ENCODE data around the gene CNPY2. TPM values are rescaled to one million over a fixed set of nuclear protein-coding genes. Genes with fewer than 3 reads are reported as not detected.

The CNPY2 gene
- polyA plus RNA-seq, 2 of the 4 experiments (the other 2 are of a cell fraction): 158 to 218 TPM

DNA sequence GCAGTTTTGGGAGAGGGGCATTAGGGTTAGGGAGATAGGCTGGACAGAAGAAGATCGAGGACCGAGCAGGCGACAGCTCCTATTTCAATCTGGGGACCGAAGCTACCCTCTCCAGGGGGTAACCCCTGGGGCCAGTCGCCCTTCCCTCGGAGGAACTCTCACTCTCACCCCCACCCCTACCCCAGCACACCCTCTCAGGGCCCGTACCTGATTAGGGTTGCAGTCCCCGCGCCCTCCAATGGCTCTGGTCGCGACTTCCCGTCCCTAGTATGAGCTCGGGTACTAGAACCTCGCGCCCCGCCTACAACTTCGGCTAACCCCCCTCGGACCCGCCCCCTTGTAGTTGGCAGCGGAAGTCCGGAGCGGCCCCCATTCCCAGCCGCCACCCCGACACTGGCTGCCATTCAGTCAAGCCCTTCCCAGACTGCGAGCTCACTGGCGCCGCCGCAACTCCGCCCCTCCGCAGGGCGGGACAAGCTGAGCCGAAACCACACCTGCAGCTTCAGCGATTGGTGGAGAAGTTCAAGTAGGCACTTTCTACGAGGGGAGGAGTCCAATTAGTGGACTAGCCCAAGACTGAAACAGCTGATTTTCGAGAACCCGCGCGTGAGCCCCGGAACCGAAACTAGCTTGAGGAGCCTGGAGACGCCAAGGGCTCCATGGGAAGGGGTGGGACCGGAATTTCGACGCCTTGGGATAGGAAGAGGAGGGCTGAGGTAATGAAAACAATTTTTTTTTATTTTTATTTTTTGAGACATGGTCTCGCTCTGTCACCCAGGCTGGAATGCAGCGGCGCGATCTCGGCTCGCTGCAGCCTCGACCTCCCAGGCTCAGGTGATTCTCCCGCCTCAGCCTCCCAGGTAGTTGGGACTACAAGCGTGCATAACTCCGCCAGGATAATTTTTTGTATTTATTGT, 44.3 kb upstream of the CNPY2 start, which contains the start of gene STAT2 (continued):
- TF ChIP-seq JUNB (IDR thresholded peaks at IDR 0.05) (no peak), RCOR1 (IDR thresholded peaks at IDR 0.05; ENCODE audit: low read depth, low read length) (no peak), POLR2AphosphoS2 (conservative IDR thresholded peaks at IDR 0.05; ENCODE audit: low read length) (no peak), NR3C1 (IDR thresholded peaks at IDR 0.05) (no peak), ZC3H11A (IDR thresholded peaks at IDR 0.05) (no peak), RARB (CRISPR knock-in tag; IDR thresholded peaks at IDR 0.05) (no peak), ZNF302 (CRISPR knock-in tag; IDR thresholded peaks at IDR 0.05) (no peak), EHF (CRISPR knock-in tag; IDR thresholded peaks at IDR 0.05) (no peak), CBX8 (IDR thresholded peaks at IDR 0.05) (no peak), ZFP36 (IDR thresholded peaks at IDR 0.05; ENCODE audit: borderline replicate concordance, partially characterized antibody) (no peak), CEBPB (IDR thresholded peaks at IDR 0.05) (no peak), RAD21 (conservative IDR thresholded peaks at IDR 0.05 in 1 of 2, IDR thresholded peaks at IDR 0.05 in 1 of 2) (peak in 1 of 2 experiments; percentile 1; a peak in 1 of 5 replicates), SREBF2 (IDR thresholded peaks at IDR 0.05) (no peak), EHMT2 (IDR thresholded peaks at IDR 0.05; ENCODE audit: low read depth) (no peak)
- TF ChIP-seq, protein P1, sequence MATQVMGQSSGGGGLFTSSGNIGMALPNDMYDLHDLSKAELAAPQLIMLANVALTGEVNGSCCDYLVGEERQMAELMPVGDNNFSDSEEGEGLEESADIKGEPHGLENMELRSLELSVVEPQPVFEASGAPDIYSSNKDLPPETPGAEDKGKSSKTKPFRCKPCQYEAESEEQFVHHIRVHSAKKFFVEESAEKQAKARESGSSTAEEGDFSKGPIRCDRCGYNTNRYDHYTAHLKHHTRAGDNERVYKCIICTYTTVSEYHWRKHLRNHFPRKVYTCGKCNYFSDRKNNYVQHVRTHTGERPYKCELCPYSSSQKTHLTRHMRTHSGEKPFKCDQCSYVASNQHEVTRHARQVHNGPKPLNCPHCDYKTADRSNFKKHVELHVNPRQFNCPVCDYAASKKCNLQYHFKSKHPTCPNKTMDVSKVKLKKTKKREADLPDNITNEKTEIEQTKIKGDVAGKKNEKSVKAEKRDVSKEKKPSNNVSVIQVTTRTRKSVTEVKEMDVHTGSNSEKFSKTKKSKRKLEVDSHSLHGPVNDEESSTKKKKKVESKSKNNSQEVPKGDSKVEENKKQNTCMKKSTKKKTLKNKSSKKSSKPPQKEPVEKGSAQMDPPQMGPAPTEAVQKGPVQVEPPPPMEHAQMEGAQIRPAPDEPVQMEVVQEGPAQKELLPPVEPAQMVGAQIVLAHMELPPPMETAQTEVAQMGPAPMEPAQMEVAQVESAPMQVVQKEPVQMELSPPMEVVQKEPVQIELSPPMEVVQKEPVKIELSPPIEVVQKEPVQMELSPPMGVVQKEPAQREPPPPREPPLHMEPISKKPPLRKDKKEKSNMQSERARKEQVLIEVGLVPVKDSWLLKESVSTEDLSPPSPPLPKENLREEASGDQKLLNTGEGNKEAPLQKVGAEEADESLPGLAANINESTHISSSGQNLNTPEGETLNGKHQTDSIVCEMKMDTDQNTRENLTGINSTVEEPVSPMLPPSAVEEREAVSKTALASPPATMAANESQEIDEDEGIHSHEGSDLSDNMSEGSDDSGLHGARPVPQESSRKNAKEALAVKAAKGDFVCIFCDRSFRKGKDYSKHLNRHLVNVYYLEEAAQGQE (IDR thresholded peaks at IDR 0.05): no peak
- TF ChIP-seq, protein P2, sequence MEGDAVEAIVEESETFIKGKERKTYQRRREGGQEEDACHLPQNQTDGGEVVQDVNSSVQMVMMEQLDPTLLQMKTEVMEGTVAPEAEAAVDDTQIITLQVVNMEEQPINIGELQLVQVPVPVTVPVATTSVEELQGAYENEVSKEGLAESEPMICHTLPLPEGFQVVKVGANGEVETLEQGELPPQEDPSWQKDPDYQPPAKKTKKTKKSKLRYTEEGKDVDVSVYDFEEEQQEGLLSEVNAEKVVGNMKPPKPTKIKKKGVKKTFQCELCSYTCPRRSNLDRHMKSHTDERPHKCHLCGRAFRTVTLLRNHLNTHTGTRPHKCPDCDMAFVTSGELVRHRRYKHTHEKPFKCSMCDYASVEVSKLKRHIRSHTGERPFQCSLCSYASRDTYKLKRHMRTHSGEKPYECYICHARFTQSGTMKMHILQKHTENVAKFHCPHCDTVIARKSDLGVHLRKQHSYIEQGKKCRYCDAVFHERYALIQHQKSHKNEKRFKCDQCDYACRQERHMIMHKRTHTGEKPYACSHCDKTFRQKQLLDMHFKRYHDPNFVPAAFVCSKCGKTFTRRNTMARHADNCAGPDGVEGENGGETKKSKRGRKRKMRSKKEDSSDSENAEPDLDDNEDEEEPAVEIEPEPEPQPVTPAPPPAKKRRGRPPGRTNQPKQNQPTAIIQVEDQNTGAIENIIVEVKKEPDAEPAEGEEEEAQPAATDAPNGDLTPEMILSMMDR (IDR thresholded peaks at IDR 0.05): no peak
- TF ChIP-seq, protein P3, sequence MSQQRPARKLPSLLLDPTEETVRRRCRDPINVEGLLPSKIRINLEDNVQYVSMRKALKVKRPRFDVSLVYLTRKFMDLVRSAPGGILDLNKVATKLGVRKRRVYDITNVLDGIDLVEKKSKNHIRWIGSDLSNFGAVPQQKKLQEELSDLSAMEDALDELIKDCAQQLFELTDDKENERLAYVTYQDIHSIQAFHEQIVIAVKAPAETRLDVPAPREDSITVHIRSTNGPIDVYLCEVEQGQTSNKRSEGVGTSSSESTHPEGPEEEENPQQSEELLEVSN (IDR thresholded peaks at IDR 0.05; ENCODE audit: borderline replicate concordance, low read depth): peak; percentile 64; the same call in 1 of the 2 replicates
- TF ChIP-seq, protein P4, sequence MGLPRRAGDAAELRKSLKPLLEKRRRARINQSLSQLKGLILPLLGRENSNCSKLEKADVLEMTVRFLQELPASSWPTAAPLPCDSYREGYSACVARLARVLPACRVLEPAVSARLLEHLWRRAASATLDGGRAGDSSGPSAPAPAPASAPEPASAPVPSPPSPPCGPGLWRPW (IDR thresholded peaks at IDR 0.05): no peak
- TF ChIP-seq, protein P5, sequence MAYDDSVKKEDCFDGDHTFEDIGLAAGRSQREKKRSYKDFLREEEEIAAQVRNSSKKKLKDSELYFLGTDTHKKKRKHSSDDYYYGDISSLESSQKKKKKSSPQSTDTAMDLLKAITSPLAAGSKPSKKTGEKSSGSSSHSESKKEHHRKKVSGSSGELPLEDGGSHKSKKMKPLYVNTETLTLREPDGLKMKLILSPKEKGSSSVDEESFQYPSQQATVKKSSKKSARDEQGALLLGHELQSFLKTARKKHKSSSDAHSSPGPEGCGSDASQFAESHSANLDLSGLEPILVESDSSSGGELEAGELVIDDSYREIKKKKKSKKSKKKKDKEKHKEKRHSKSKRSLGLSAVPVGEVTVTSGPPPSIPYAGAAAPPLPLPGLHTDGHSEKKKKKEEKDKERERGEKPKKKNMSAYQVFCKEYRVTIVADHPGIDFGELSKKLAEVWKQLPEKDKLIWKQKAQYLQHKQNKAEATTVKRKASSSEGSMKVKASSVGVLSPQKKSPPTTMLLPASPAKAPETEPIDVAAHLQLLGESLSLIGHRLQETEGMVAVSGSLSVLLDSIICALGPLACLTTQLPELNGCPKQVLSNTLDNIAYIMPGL (CRISPR knock-in tag; IDR thresholded peaks at IDR 0.05; ENCODE audit: borderline replicate concordance): no peak

All from A549 (cell line).